Brain microvascular endothelial cell (primary cell): ENCODE measurements around the gene DPYSL5.

Experiments
- DNase-seq: peaks from one replicate; pipeline ENCODE4 v3.0.0-alpha.2; 2020
- H3K27ac ChIP-seq: fragments of 250-450 bp; sonication (Bioruptor Pico); 2 replicates; pipeline ENCODE4 v1.5.1; 2020; ENCODE audit warnings: mild to moderate bottlenecking, moderate library complexity
- H3K27me3 ChIP-seq: fragments of 250-450 bp; sonication (Bioruptor Pico); replicated peaks from 2 replicates; pipeline ENCODE4 v1.5.1; 2020; ENCODE audit warnings: mild to moderate bottlenecking
- H3K36me3 ChIP-seq: fragments of 250-450 bp; sonication (Bioruptor Pico); replicated peaks from 2 replicates; pipeline ENCODE4 v1.5.1; 2020; ENCODE audit warnings: mild to moderate bottlenecking
- H3K4me3 ChIP-seq: 2 replicates; pipeline ENCODE4 v1.5.1; 2011; ENCODE audit warnings: low read depth, mild to moderate bottlenecking, control low read depth, low read length, moderate library complexity
- CTCF ChIP-seq: IDR thresholded peaks from 2 replicates; pipeline ENCODE4 v1.5.1; 2011; ENCODE audit warnings: low read depth, mild to moderate bottlenecking, moderate library complexity, low read length, control low read depth, inconsistent platforms; ENCODE audit errors: missing control alignments
- in situ Hi-C: cut with HindIII; loops from 2 replicates; pipeline ENCODE4 v1.10.0; 2017; ENCODE audit warnings: low sequenced_read_pairs, low pct_ligation_motif_present

Gene DPYSL5

GRCh38 chr2:26897807-26898479, 50.0 kb downstream of the DPYSL5 start:
- no peak overlapping the region for H3K4me3 ChIP-seq
- no peaks in the 10 kb centered on the region for H3K27me3 ChIP-seq
- TF ChIP-seq CTCF, result no peak
- in situ Hi-C loops, result no loop called here
- no peaks in the 10 kb centered on the region for H3K36me3 ChIP-seq
- no peak for DNase-seq
- no peak overlapping the region for H3K27ac ChIP-seq

- in situ Hi-C loops, result no loop called here
- Histone ChIP-seq H3K36me3 (no peaks in the 10 kb centered on the region), H3K27ac (no peak overlapping the region), H3K4me3 (no peak overlapping the region), H3K27me3 (no peaks in the 10 kb centered on the region)
- no peak for TF ChIP-seq CTCF
- DNase-seq, result no peak
Measured at GRCh38 chr2:26898480-26899078, 50.6 kb downstream of the DPYSL5 start.

GRCh38 chr2:26899500-26900164, 51.7 kb downstream of the DPYSL5 start:
- no peaks in the 10 kb centered on the region for H3K27me3 ChIP-seq
- DNase-seq, result no peak

GRCh38 chr2:26900831-26901321, 52.9 kb downstream of the DPYSL5 start:
- Histone ChIP-seq H3K36me3 (no peaks in the 10 kb centered on the region), H3K4me3 (no peak overlapping the region), H3K27me3 (no peaks in the 10 kb centered on the region), H3K27ac (no peak overlapping the region)
- in situ Hi-C loops, result no loop called here
- no peak for TF ChIP-seq CTCF
- no peak for DNase-seq

More at GRCh38 chr2:26899500-26900164, 51.7 kb downstream of the DPYSL5 start:
- TF ChIP-seq CTCF, result no peak
- in situ Hi-C loops, result no loop called here
- Histone ChIP-seq H3K4me3 (no peak overlapping the region), H3K27ac (no peak overlapping the region), H3K36me3 (no peaks in the 10 kb centered on the region)

- TF ChIP-seq CTCF, result no peak
- Histone ChIP-seq H3K27ac (no peak overlapping the region), H3K36me3 (no peaks in the 10 kb centered on the region), H3K27me3 (no peaks in the 10 kb centered on the region), H3K4me3 (no peak overlapping the region)
- in situ Hi-C loops, result no loop called here
- no peak for DNase-seq
Measured at GRCh38 chr2:26901326-26902183, 53.6 kb downstream of the DPYSL5 start.
